A673 (cell line): Measurements from ENCODE around the gene MYRF. TPM values are rescaled to one million over a fixed set of nuclear protein-coding genes. Genes with fewer than 3 reads are reported as not detected.

Experiments
- BruUV-seq: library from RNA; stranded (reverse); fragments of 400-500 nt; replicated peaks from 2 replicates; lab custom pipeline; 2021; lab: Mats Ljungman, UMichigan
- CTCF ChIA-PET: fragments of 300-600 bp; sonication (Branson Sonifier 250); formaldehyde crosslinking; loops from one replicate; lab custom pipeline; 2022; ENCODE audit warnings: antibody characterized with exemption; lab: Charles Lee
- POLR2A ChIA-PET: fragments of 300-600 bp; sonication (Branson Sonifier 250); formaldehyde crosslinking; loops from one replicate; lab custom pipeline; 2022; ENCODE audit warnings: antibody characterized with exemption; ENCODE audit not compliant: low non-redundant PET; lab: Charles Lee
- DNase-seq: peaks from one replicate; pipeline ENCODE4 v3.0.0-alpha.2; 2015; ENCODE audit warnings: low spot score
- H3K27ac ChIP-seq: fragments of 200-600 bp; sonication (generic); 2 replicates; pipeline ENCODE4 v1.5.1; 2016; ENCODE audit warnings: mixed run types, low read depth, mild to moderate bottlenecking, mixed read lengths, antibody characterized with exemption, low read length; ENCODE audit not compliant: poor library complexity, severe bottlenecking
- H3K27me3 ChIP-seq: fragments of 200-600 bp; sonication (generic); replicated peaks from 2 replicates; pipeline ENCODE4 v1.6.1; 2017; ENCODE audit warnings: mixed run types, low read depth, mild to moderate bottlenecking, mixed read lengths, antibody characterized with exemption, low read length; ENCODE audit not compliant: insufficient read depth, poor library complexity
- H3K36me3 ChIP-seq: fragments of 200-600 bp; sonication (generic); 2 replicates; pipeline ENCODE4 v1.6.1; 2016; ENCODE audit warnings: mixed run types, mild to moderate bottlenecking, mixed read lengths, antibody characterized with exemption, low read length; ENCODE audit not compliant: insufficient read depth, poor library complexity, severe bottlenecking
- H3K4me1 ChIP-seq: fragments of 200-600 bp; sonication (generic); 2 replicates; pipeline ENCODE4 v1.6.1; 2017; ENCODE audit warnings: mixed run types, mild to moderate bottlenecking, mixed read lengths, antibody characterized with exemption, low read length; ENCODE audit not compliant: insufficient read depth, poor library complexity, severe bottlenecking
- H3K4me3 ChIP-seq: fragments of 200-600 bp; sonication (generic); 2 replicates; pipeline ENCODE4 v1.5.1; 2016; ENCODE audit warnings: low read depth, mixed run types, mild to moderate bottlenecking, mixed read lengths, low read length; ENCODE audit not compliant: poor library complexity, severe bottlenecking
- H3K9me3 ChIP-seq: fragments of 200-600 bp; sonication (generic); 2 replicates; pipeline ENCODE4 v1.6.1; 2016; ENCODE audit warnings: mixed run types, low read depth, mild to moderate bottlenecking, mixed read lengths, antibody characterized with exemption, low read length; ENCODE audit not compliant: poor library complexity, severe bottlenecking
- EZH2 ChIP-seq: fragments of 200-600 bp; sonication (generic); IDR thresholded peaks from 2 replicates; pipeline ENCODE4 v1.6.1; 2017; ENCODE audit warnings: borderline replicate concordance, low read depth, mild to moderate bottlenecking, mixed read lengths, antibody characterized with exemption, low read length; ENCODE audit not compliant: poor library complexity, severe bottlenecking
- intact Hi-C: fragments of 100-400 bp; cut with micrococcal nuclease; formaldehyde crosslinking; loops from one replicate; pipeline ENCODE4 v1.10.0; 2022; ENCODE audit not compliant: unreplicated experiment
- total RNA-seq: library from RNA; stranded (reverse); gene quantifications from 2 replicates; pipeline ENCODE4 v1.2.3, GENCODE V29; 2021
- TF ChIP-seq, protein P1 (sequence below): fragments of 300-800, 200-600 bp; sonication (generic); conservative IDR thresholded peaks from 2 replicates; pipeline ENCODE4 v1.5.1; 2017; ENCODE audit warnings: low read depth, mild to moderate bottlenecking, antibody characterized with exemption, low read length, moderate library complexity, mixed read lengths

MYRF gene
- total RNA-seq, 1 experiment from 2014 or later, result 11.2 TPM

DNA sequence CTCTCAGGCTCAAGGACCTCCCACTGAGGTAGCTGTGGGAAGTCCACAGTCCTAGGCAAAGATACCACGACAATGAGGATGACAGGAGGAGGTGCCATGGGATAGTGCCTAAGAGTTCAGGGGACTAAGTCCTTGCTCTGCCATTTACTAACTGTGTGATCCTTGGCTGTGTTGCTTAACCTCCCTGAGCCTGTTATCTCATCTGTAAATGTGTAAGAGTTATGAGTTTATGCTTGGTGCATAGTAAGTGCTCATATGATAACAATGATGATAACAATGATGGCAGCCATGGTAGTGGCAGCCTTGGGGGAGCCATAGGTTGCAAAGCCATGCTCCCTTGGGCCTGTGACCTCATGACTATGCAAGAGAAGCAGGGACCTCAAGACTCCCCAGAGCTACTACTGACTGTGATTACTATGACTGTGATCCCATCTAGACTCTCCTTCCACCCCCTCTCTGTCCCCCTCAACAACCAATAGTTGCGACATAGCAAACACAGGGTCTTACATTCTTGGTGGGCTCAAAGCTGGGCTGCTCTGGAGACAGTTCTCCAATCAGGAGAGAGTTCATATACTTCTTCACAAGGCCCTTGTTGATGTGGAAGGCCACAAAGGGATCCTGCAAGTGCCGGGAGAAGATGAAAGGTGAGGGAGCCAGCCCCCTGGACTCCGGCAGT is 60.4 kb downstream of the MYRF start:
- Histone ChIP-seq H3K27me3 (no peaks in the 10 kb centered on the region), H3K4me1 (peaks cover 28% of the 10 kb centered on the region), H3K4me3 (no peak overlapping the region), H3K9me3 (no peaks in the 10 kb centered on the region), H3K36me3 (peaks cover 71% of the 10 kb centered on the region), H3K27ac (peak overlapping the region; percentile 62)
- DNase-seq, result no peak
- intact Hi-C loops, result no loop called here
- POLR2A ChIA-PET, result no interaction called here
- BruUV-seq, result no TSS peak
- CTCF ChIA-PET, result no interaction called here
- TF ChIP-seq EZH2, result no peak
- TF ChIP-seq, protein P1, sequence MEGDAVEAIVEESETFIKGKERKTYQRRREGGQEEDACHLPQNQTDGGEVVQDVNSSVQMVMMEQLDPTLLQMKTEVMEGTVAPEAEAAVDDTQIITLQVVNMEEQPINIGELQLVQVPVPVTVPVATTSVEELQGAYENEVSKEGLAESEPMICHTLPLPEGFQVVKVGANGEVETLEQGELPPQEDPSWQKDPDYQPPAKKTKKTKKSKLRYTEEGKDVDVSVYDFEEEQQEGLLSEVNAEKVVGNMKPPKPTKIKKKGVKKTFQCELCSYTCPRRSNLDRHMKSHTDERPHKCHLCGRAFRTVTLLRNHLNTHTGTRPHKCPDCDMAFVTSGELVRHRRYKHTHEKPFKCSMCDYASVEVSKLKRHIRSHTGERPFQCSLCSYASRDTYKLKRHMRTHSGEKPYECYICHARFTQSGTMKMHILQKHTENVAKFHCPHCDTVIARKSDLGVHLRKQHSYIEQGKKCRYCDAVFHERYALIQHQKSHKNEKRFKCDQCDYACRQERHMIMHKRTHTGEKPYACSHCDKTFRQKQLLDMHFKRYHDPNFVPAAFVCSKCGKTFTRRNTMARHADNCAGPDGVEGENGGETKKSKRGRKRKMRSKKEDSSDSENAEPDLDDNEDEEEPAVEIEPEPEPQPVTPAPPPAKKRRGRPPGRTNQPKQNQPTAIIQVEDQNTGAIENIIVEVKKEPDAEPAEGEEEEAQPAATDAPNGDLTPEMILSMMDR, result no peak

DNA sequence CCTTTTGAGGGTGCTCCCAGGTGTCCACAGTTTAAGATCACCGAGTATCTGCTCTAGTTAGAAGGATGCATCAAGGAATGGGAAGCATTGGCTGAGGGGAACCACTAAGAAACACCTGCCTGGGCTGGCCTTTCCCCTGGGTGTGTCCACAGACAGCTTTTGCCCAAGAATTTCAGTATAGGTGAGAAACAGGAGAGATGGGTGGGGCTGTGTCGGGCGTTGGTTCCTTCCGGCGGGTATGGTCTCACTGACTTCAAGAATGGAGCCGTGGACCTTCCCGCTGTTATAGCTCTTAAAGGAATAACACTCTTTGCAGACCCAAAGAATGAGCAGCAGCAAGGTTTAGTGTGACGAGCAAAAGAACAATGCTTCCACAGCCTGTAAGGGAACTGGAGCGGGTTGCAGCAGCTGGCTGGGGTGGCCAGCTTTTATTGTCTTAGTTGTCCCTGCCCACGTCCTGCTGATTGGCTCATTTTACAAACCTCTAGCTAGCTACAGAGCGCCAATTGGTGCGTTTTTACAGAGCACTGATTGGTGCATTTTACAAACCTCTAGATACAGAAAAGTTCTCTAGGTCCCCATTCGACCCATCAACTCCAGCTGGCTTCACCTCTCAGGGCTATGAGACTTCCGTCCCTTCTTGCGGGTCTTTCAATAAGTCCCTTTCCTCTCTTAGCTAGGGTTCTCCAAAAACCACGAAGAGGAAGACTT is 62.0 kb downstream of the MYRF start:
- CTCF ChIA-PET, result interaction anchor here (0.9 to 1.5 kb wide), 3 partner anchors 15 to 294 kb away, joined by 4 to 12 read pairs (median 4); no protein-coding TSS in a partner anchor

More for the DNA sequence above, 62.0 kb downstream of the MYRF start:
- DNase-seq, result peak; percentile 68
- Histone ChIP-seq H3K9me3 (no peaks in the 10 kb centered on the region), H3K27me3 (no peaks in the 10 kb centered on the region), H3K27ac (peak overlapping the region; percentile 96), H3K4me1 (peaks cover 30% of the 10 kb centered on the region), H3K4me3 (peak overlapping the region; percentile 78), H3K36me3 (peaks cover 56% of the 10 kb centered on the region)
- TSS peak; percentile 19 for BruUV-seq
- intact Hi-C loops, result no loop called here
- no peak for TF ChIP-seq EZH2
- TF ChIP-seq, protein P1, result no peak
- POLR2A ChIA-PET, result no interaction called here
